Effector memory CD4-positive, alpha-beta T cell (primary cell): ENCODE data around the gene KIF1A.

ENCODE experiments used
- DNase-seq, 3 donors: peaks; one replicate each; pipeline ENCODE4 v3.0.0-alpha.2; 2020
- H3K27ac ChIP-seq: 2 replicates; pipeline ENCODE4 v1.7.0; 2013; ENCODE audit warnings: mild to moderate bottlenecking, low read length, moderate library complexity; ENCODE audit not compliant: insufficient read depth, poor library complexity, severe bottlenecking
- H3K27me3 ChIP-seq: replicated peaks from 2 replicates; pipeline ENCODE4 v1.7.0; 2013; ENCODE audit warnings: mild to moderate bottlenecking, low read length; ENCODE audit not compliant: insufficient read depth, control insufficient read depth, poor library complexity, severe bottlenecking
- H3K36me3 ChIP-seq: 2 replicates; pipeline ENCODE4 v1.7.0; 2013; ENCODE audit warnings: mild to moderate bottlenecking, low read length, moderate library complexity; ENCODE audit not compliant: control insufficient read depth, insufficient read depth
- H3K4me1 ChIP-seq: 2 replicates; pipeline ENCODE4 v1.7.0; 2013; ENCODE audit warnings: low read length, mild to moderate bottlenecking; ENCODE audit not compliant: control insufficient read depth, insufficient read depth, poor library complexity, severe bottlenecking
- H3K4me3 ChIP-seq: 2 replicates; pipeline ENCODE4 v1.7.0; 2013; ENCODE audit warnings: low read length, low read depth, mild to moderate bottlenecking; ENCODE audit not compliant: insufficient read depth, poor library complexity, severe bottlenecking
- H3K9me3 ChIP-seq: 2 replicates; pipeline ENCODE4 v1.7.0; 2013; ENCODE audit warnings: mild to moderate bottlenecking, low read length, moderate library complexity; ENCODE audit not compliant: control insufficient read depth

Gene KIF1A

GRCh38 chr2:240857039-240858008, 37.3 kb upstream of the KIF1A start:
- DNase-seq: no peak
- H3K9me3 ChIP-seq: no peaks in the 10 kb centered on the region
- no peaks in the 10 kb centered on the region for H3K27me3 ChIP-seq
- no peak overlapping the region for H3K4me3 ChIP-seq
- H3K36me3 ChIP-seq: no peaks in the 10 kb centered on the region
- H3K27ac ChIP-seq: no peak overlapping the region
- no peaks in the 10 kb centered on the region for H3K4me1 ChIP-seq

DNA sequence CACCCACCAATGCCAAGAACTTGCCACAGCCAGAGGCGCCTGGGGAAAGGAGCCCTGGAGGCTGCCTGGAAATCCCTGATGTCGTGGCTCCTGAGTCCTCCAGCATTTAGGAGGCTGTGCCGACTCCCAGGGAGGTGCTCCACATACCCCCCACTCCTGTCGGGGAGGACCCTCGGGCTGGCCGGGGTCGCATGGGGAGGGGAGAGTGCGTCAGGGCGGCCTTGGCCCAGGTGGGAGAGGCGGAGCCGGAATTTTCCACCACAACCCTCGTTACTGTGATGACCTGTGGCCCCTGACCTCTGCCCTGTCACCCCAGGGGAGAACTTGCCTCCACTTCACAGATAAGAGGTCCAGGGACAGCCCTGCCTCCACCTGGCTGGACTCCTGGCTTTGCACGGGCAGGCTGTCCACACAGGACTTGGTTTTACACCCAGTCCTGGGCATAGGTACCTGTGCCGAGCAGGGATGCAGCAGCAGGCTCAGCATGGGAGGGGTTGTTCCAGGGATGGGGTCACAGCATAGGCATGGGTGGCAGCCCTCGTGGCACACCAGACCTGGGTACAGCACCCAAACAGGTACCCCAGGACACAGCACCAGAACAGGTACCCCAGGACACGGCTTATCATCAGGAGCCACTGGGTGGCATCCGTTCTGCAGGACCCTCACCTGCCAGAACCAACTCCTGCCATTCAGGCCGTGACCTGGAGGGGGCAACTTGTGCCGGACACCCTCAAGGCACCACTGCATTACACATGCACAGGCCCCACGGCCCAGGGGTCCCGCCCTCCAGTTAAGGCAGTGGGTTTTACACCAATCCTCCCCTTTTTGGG, 36.3 kb upstream of the KIF1A start:
- Histone ChIP-seq H3K4me3 (no peak overlapping the region), H3K27ac (no peak overlapping the region), H3K27me3 (no peaks in the 10 kb centered on the region)

DNA sequence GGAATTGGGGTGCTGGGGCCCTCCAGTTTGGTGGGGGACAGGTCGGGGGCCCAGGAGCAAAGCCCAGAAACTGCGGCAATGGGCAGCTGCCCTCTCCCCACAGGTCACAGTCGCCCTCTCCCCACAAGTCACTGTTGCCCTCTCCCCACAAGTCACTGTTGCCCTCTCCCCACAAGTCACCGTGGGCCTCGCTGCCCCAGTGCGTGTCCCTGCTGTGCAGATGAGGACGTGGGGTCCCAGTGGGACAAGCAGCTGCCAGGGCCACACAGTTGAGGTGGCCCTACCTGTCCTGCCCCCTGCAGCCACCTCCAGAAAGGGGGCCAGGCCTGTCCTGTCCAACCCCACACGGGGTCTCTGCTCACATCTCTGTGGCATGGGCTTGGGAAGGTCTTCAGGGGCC, 35.7 kb upstream of the KIF1A start:
- Histone ChIP-seq H3K27me3 (no peaks in the 10 kb centered on the region), H3K9me3 (no peaks in the 10 kb centered on the region), H3K36me3 (no peaks in the 10 kb centered on the region), H3K27ac (no peak overlapping the region), H3K4me3 (no peak overlapping the region), H3K4me1 (no peaks in the 10 kb centered on the region)
- DNase-seq: no peak

More for the DNA sequence above, 36.3 kb upstream of the KIF1A start:
- H3K36me3 ChIP-seq: no peaks in the 10 kb centered on the region
- DNase-seq: no peak
- H3K9me3 ChIP-seq: no peaks in the 10 kb centered on the region
- H3K4me1 ChIP-seq: no peaks in the 10 kb centered on the region

- no peak overlapping the region for H3K4me3 ChIP-seq
- DNase-seq: no peak
These were observed 32.8 kb upstream of the KIF1A start for GRCh38 chr2:240852671-240853314.

DNA sequence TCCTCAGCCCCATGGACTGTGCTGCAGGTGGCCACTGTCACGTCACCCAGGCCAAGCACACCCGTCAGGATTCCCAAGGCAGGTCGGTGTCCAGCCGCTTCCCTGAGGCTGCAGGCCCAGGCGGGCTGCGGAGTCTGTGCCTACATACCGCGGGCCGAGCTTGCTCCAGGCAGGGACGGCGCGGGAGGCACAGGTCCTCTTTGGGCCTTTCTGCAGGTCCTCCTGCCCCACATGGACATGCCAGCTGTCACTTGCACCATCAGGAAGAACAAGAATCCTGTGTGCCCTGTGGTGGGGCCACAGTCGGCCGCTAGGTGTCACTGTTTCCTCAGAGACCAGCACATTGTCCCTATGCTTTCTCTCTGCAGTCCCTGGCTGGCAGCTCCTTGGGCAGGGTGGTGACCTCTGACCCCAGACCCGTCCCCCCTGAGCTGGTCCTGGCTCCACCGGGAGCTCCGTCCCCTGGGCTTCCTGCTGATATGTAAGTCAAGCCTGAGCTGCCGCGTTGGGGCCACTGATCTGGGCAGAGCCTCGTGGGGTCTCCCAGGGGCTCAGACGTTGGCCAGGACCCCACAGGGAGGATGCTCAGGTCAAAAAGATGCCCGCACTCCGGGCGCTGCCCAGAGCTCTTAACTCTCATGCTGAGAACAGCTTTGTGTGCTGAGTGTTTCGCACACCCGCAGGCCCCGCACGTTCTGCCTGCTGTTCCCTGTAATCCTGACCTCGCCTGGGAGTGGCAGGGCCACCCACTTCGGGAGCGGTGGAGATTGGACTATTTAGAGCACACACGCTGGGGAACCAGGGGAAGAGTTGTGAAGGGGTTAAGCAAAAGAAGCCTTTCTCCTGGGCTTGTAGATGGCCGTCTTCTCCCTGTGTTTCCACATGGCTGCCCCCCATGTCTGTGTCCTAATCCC, 31.3 kb upstream of the KIF1A start:
- no peaks in the 10 kb centered on the region for H3K36me3 ChIP-seq
- peak; percentile 55 to 69 (median 58) for DNase-seq
- H3K27me3 ChIP-seq: no peaks in the 10 kb centered on the region
- H3K9me3 ChIP-seq: no peaks in the 10 kb centered on the region
- H3K4me1 ChIP-seq: no peaks in the 10 kb centered on the region
- H3K4me3 ChIP-seq: no peak overlapping the region
- no peak overlapping the region for H3K27ac ChIP-seq

More at GRCh38 chr2:240852671-240853314, 32.8 kb upstream of the KIF1A start:
- Histone ChIP-seq H3K27ac (no peak overlapping the region), H3K27me3 (no peaks in the 10 kb centered on the region), H3K36me3 (no peaks in the 10 kb centered on the region), H3K4me1 (no peaks in the 10 kb centered on the region), H3K9me3 (no peaks in the 10 kb centered on the region)

DNA sequence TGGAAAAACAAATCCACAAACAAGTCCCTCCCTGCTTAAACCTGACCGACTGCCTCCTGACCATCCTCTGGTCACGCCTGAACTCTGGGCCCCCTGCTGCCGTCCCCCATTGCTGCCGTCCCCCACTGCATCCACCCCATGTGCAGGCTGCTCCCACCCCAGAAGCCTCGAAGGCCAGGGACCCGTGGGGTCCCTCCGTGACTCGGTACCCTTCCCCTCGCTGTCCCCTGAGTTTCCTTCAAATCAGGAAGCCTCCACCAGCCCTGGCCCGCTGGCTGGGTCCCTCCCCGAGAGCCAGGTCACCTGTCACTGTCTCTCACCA, 30.7 kb upstream of the KIF1A start:
- no peak overlapping the region for H3K4me3 ChIP-seq
- H3K27ac ChIP-seq: no peak overlapping the region
- H3K27me3 ChIP-seq: no peaks in the 10 kb centered on the region

DNA sequence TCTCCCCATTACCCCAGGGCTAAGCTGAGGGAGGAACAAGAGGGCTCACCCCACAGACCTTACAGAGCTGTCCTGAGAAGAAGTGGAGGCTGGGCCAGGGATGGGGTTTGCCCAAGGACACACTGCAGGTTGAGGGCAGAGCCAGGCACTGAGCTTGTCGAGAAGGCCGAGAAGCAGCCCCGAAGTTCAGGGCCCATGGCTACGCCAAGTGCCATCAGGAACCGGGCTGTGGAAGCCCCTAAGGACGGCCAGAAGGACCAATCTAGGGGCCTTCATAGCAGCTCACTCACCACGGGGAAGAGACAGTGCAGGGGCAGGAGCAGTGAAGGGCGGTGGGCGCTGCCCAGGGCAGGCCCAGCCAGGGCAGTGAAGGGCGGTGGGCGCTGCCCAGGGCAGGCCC, 30.0 kb upstream of the KIF1A start:
- no peaks in the 10 kb centered on the region for H3K36me3 ChIP-seq
- DNase-seq: no peak
- no peaks in the 10 kb centered on the region for H3K4me1 ChIP-seq
- H3K27me3 ChIP-seq: no peaks in the 10 kb centered on the region
- H3K27ac ChIP-seq: no peak overlapping the region
- no peak overlapping the region for H3K4me3 ChIP-seq
- no peaks in the 10 kb centered on the region for H3K9me3 ChIP-seq

More for the DNA sequence above, 30.7 kb upstream of the KIF1A start:
- Histone ChIP-seq H3K36me3 (no peaks in the 10 kb centered on the region), H3K9me3 (no peaks in the 10 kb centered on the region), H3K4me1 (no peaks in the 10 kb centered on the region)
- no peak for DNase-seq

GRCh38 chr2:240848900-240849680, 29.1 kb upstream of the KIF1A start:
- Histone ChIP-seq H3K4me3 (no peak overlapping the region), H3K4me1 (no peaks in the 10 kb centered on the region), H3K36me3 (no peaks in the 10 kb centered on the region), H3K27me3 (no peaks in the 10 kb centered on the region), H3K9me3 (no peaks in the 10 kb centered on the region), H3K27ac (no peak overlapping the region)
- no peak for DNase-seq

GRCh38 chr2:240847817-240848216, 27.8 kb upstream of the KIF1A start:
- no peaks in the 10 kb centered on the region for H3K36me3 ChIP-seq
- H3K4me1 ChIP-seq: no peaks in the 10 kb centered on the region
- no peak overlapping the region for H3K27ac ChIP-seq
- no peak for DNase-seq
- H3K9me3 ChIP-seq: no peaks in the 10 kb centered on the region
- H3K4me3 ChIP-seq: no peak overlapping the region
- no peaks in the 10 kb centered on the region for H3K27me3 ChIP-seq
